H1 (cell line): ENCODE results near the gene BRAP. TPM values are rescaled to one million over a fixed set of nuclear protein-coding genes. Genes with fewer than 3 reads are reported as not detected.

Experiments
- CBX5 ChIP-seq: fragments of 300-800, 300-1000 bp; sonication (generic); IDR thresholded peaks from 2 replicates; pipeline ENCODE4 v1.7.1; 2016; ENCODE audit warnings: antibody characterized with exemption, low read length, low read depth
- CHD1 ChIP-seq: IDR thresholded peaks from 2 replicates; pipeline ENCODE4 v1.6.1; 2012; ENCODE audit warnings: low read depth, low read length, improper control_type of control experiment
- polyA plus RNA-seq, 7 experiments: library from polyadenylated mRNA; depleted of rRNA in 3 of 7; stranded (reverse) in 5 of 7; unstranded in 2 of 7; fragments of >200 nt in 5 of 7; fragments of 200-250 nt in 2 of 7; gene quantifications; 1 replicate in 5 of 7; 2 replicates in 1 of 7; 4 replicates in 1 of 7; pipeline versions ENCODE4 v1.2.1 to v1.2.3, GENCODE V29; 2011 to 2013; ENCODE audit warnings: missing spikeins in 2 of 7, mixed read lengths in 2 of 7
- total RNA-seq: library from RNA; stranded (reverse); fragmentation: NEBNext Ultra II Directional; extraction: Animal tissue kit (Norgen Biotek cat#: 25700); gene quantifications from 2 replicates; pipeline ENCODE4 v1.2.1, GENCODE V29; 2021
- TF ChIP-seq, protein P1 (sequence below): IDR thresholded peaks from 2 replicates; pipeline ENCODE4 v1.6.1; 2012; ENCODE audit warnings: inconsistent platforms

The BRAP gene
- total and polyA plus RNA-seq, 2 of the 8 experiments (the other 6 are each of a cell fraction or from before 2014, with no cell fraction given) = 12.8 to 22.2 TPM

DNA sequence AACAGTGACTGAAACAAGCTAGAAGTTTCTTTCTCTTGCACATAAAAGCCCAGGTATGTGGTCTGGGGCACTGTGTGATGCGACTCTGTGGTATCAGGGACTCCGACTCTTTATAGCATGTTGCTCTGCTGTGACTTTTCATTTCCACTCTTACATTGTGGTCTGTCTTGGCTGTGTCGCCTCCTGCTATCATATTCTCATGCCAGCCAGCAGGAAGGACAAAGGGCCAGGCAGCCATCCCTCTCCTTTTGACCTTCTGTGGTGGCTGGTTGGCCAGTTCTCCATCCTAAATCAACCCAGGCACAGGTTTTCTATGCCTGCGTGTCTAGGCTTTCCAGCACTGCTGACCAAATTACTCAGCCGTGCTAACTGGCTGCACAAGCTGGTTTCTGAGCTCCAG lies 8.1 kb upstream of the BRAP start (continued):
- TF ChIP-seq CHD1 = no peak
- TF ChIP-seq, protein P1, sequence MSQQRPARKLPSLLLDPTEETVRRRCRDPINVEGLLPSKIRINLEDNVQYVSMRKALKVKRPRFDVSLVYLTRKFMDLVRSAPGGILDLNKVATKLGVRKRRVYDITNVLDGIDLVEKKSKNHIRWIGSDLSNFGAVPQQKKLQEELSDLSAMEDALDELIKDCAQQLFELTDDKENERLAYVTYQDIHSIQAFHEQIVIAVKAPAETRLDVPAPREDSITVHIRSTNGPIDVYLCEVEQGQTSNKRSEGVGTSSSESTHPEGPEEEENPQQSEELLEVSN = no peak
- no peak for TF ChIP-seq CBX5
